Measurements from ENCODE around the gene MAPKAPK3. TPM values are rescaled to one million over a fixed set of nuclear protein-coding genes. Genes with fewer than 3 reads are reported as not detected.
A peak's percentile ranks its signal among the peaks of the same experiment; 100 is the strongest.

The MAPKAPK3 gene
- total and polyA plus RNA-seq, 2 donors (not counting 3 experiments of a cell fraction or from before 2014, with no cell fraction given): 21.3 to 30.5 TPM

DNA sequence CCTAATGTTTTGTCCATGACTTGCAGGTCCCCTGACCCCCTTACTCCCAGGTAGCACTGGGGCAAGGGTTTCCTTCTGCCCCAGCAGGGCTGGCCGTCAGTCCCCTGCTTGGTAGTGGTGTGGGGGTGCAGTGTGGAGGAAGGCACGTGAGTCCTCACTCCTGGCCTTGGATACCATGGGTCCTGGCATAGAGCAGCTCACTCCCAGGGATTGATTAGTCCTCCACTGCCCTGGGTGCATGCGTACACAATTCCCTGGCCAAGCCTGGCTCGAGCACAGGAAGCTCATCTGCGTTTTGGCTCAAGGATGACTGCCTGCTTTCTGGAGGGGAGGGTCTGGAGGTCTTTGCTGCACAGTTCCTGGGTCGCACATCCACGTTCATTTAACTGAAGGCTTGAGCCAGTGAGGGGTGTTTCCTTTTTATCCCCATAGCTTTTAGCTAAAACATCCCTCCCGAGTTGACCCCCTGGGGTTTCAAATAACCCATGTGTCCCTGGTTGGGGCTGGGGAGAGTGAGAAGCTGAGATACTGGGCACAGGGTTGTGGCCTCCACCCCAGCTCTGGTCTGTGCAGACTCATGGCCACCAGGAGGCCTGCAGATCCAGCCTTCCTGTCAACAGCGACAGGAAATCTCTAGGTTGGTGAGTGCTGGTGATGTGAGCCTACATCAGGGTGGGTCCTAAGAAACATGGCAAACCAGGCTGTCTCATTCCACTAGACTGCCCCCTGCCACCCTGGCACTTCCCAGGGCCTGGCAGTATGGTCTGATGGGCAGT lies 36.1 kb upstream of the MAPKAPK3 start:
- Histone ChIP-seq H3K9me3 (replicated peaks; ENCODE audit: control insufficient read depth, insufficient read depth, low read length) (no peaks in the 10 kb centered on the region), H3K4me3 (replicated peaks in 1 of 3; ENCODE audit: insufficient read depth in 1 of 3, low read depth in 1 of 3, low read length in 3 of 3) (no peak overlapping the region), H3K27ac (ENCODE audit: insufficient read depth, low read depth, low read length) (no peak overlapping the region), H3K4me2 (ENCODE audit: insufficient read depth, low read length) (no peak overlapping the region), H3K79me2 (ENCODE audit: control insufficient read depth, insufficient read depth, low read length) (no peaks in the 10 kb centered on the region), H2AFZ (ENCODE audit: low read depth, low read length) (no peak overlapping the region), H3K9ac (replicated peaks; ENCODE audit: extremely low read depth, insufficient read depth, low read length) (no peak overlapping the region), H3K27me3 (ENCODE audit: control insufficient read depth in 2 of 2, insufficient read depth in 2 of 2, low read length in 2 of 2) (no peaks in the 10 kb centered on the region), H3K4me1 (ENCODE audit: control insufficient read depth, extremely low read depth, insufficient read depth, low read length) (no peaks in the 10 kb centered on the region), H4K20me1 (replicated peaks; ENCODE audit: control insufficient read depth, extremely low read depth, insufficient read depth, low read length) (no peaks in the 10 kb centered on the region), H3K9me1 (replicated peaks; ENCODE audit: control insufficient read depth, extremely low read depth, insufficient read depth, low read length) (no peaks in the 10 kb centered on the region), H3K36me3 (ENCODE audit: control insufficient read depth in 2 of 2, extremely low read depth in 1 of 2, insufficient read depth in 2 of 2, low read length in 2 of 2) (peaks cover 0 to 3% of the 10 kb centered on the region in 2 experiments)
- no peak for DNase-seq (ENCODE audit: low read depth, low spot score)
- ChIA-PET CTCF (interaction anchor here (0.8 to 1.5 kb wide), 4 partner anchors 17 to 39 kb away, joined by 3 to 7 read pairs (median 4); partner anchors contain the start of gene CISH), POLR2A (interaction anchor here (1.2 kb wide), 1 partner anchor 18 kb away, joined by 3 read pairs; no protein-coding TSS in a partner anchor)
- BruUV-seq (replicated peaks): no TSS peak
- intact Hi-C loops (cut with micrococcal nuclease): no loop called here
- dilution Hi-C loops (cut with MboI; ENCODE audit: extremely low pct_ligation_motif_present, low sequenced_read_pairs): no loop called here
- no peak for TF ChIP-seq EZH2 (IDR thresholded peaks at IDR 0.05; ENCODE audit: borderline replicate concordance, low read depth, low read length, severe bottlenecking)
- TF ChIP-seq GATA2 (IDR thresholded peaks at IDR 0.05; ENCODE audit: insufficient read depth, insufficient read length, low read depth, low read length): no peak
- TF ChIP-seq, protein P1, sequence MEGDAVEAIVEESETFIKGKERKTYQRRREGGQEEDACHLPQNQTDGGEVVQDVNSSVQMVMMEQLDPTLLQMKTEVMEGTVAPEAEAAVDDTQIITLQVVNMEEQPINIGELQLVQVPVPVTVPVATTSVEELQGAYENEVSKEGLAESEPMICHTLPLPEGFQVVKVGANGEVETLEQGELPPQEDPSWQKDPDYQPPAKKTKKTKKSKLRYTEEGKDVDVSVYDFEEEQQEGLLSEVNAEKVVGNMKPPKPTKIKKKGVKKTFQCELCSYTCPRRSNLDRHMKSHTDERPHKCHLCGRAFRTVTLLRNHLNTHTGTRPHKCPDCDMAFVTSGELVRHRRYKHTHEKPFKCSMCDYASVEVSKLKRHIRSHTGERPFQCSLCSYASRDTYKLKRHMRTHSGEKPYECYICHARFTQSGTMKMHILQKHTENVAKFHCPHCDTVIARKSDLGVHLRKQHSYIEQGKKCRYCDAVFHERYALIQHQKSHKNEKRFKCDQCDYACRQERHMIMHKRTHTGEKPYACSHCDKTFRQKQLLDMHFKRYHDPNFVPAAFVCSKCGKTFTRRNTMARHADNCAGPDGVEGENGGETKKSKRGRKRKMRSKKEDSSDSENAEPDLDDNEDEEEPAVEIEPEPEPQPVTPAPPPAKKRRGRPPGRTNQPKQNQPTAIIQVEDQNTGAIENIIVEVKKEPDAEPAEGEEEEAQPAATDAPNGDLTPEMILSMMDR (IDR thresholded peaks at IDR 0.05; ENCODE audit: extremely low read depth in 1 of 2, insufficient read depth in 1 of 2, low read depth in 1 of 2, low read length in 2 of 2): peak in 1 of 2 donors; percentile 5
- no peak for TF ChIP-seq POLR2AphosphoS5 (IDR thresholded peaks at IDR 0.05; ENCODE audit: insufficient read depth, low read depth, low read length)
- TF ChIP-seq FOS (IDR thresholded peaks at IDR 0.05; ENCODE audit: borderline replicate concordance, insufficient read depth, low read length): no peak
- no peak for FAIRE-seq

All from endothelial cell of umbilical vein (primary cell).